ENCODE data around the gene FAM184A.
A peak's percentile ranks its signal among the peaks of the same experiment; 100 is the strongest.
"Not testable (repeated sequence)": the region's sequence is repeated elsewhere in the genome, so short reads cannot be mapped to it uniquely, and the experiment has no call there.

Gene FAM184A

DNA sequence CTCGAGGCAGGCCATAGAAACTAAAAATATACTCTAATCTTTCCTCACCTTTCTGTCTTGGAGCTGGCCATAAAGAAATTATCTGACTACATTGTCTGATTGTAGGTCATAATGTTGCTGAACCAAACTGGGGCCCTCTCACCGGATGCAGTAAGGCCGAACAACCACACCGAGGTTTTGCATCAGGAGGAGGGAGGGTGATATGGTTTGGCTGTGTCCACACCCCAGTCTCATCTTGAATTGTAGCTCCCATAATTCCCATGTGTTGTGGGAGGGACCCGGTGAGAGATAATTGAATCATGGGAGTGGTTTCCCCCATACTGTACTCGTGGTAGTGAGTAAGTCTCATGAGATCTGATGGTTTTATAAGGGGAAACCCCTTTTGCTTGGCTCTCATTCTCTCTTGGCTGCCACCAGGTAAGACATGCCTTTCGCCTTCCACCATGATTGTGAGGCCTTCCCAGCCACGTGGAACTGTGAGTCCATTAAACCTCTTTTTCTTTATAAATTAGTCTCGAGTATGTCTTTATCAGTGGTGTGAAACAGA is 19.4 kb upstream of the FAM184A start:
- not testable (repeated sequence) for H3K27me3 ChIP-seq (ENCODE audit: control insufficient read depth in 1 of 2, insufficient read depth in 2 of 2, low read length in 2 of 2); H3K9me3 ChIP-seq (ENCODE audit: control insufficient read depth in 2 of 2, low read length in 2 of 2); H3K4me1 ChIP-seq (ENCODE audit: control insufficient read depth, insufficient read depth, low read length); H3K36me3 ChIP-seq (ENCODE audit: control insufficient read depth in 2 of 2, insufficient read depth in 2 of 2, low read length in 2 of 2); H3K4me3 ChIP-seq (ENCODE audit: low read length in 2 of 2); H3K9ac ChIP-seq (ENCODE audit: low read length in 2 of 2); H3K27ac ChIP-seq (ENCODE audit: low read length)

DNA sequence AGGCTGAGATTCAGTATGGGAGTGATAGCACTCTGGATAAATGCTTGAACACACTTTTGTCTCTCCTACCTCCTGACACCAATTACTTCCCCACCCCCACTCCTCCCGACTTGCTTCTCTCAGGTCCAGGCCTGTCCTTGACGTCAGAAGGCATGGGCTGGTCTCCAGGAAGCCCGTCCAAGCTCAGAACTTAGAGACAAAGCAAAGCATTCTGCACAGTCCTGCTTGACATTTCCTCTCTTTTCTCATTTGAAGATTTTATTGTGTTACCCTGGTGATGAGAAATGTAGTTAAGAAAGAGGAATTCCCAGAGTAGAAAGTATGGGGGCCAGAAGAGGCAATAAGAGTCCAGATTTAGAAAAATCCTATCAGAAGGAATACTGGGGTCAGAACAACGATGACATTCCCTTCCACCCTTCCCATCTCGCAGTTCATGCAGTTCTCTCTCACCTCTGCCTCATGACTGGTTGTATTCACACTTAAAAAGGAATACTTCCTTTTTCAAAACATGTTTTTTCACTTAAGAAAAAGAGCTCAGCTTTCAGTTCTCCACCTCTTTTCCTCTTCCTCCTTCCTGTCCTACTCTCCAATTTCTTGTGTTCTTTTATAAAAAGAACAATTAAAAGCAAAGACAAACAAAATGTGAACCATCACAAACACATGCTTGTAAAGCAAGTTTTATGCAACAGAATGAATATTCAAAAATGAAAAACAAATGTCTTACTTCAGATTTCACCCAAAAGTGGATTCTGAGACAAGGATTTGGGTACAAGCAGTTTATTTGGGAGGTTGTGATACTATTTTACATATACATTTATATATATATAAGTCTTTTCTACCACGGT is 18.5 kb upstream of the FAM184A start:
- H3K4me1 ChIP-seq (ENCODE audit: control insufficient read depth, insufficient read depth, low read length), result no peaks in the 10 kb centered on the region
- H3K4me3 ChIP-seq (ENCODE audit: low read length in 2 of 2), result peak overlapping the region in 1 of 2 donors; percentile 35
- H3K27me3 ChIP-seq (ENCODE audit: control insufficient read depth in 1 of 2, insufficient read depth in 2 of 2, low read length in 2 of 2), result no peaks in the 10 kb centered on the region
- H3K27ac ChIP-seq (ENCODE audit: low read length), result peak overlapping the region; percentile 55
- H3K9me3 ChIP-seq (ENCODE audit: control insufficient read depth in 2 of 2, low read length in 2 of 2), result no peaks in the 10 kb centered on the region
- no peaks in the 10 kb centered on the region for H3K36me3 ChIP-seq (ENCODE audit: control insufficient read depth in 2 of 2, insufficient read depth in 2 of 2, low read length in 2 of 2)
- no peak overlapping the region for H3K9ac ChIP-seq (ENCODE audit: low read length in 2 of 2)

DNA sequence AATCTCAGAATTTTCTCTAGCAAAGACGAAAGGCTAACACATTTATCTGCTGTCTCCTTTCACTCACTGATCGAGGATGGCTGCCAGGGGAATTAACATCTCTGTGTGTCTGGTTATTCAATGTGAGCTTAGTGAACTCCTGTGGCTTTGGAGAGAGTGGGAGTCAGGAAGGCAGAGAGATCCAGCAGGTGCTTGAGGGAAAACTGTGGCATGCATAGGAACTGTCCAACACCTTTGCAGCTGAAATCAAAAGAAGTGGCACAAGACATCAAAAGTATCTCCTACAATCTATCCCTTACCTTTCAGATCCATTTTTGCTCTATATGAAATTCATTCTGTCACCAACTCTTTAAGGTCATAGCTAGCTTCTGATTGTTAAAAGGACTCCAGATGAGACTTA is 11.8 kb upstream of the FAM184A start:
- H3K9me3 ChIP-seq (ENCODE audit: control insufficient read depth in 2 of 2, low read length in 2 of 2), result no peaks in the 10 kb centered on the region
- H3K27me3 ChIP-seq (ENCODE audit: control insufficient read depth in 1 of 2, insufficient read depth in 2 of 2, low read length in 2 of 2), result no peaks in the 10 kb centered on the region
- H3K4me1 ChIP-seq (ENCODE audit: control insufficient read depth, insufficient read depth, low read length), result no peaks in the 10 kb centered on the region
- no peak overlapping the region for H3K27ac ChIP-seq (ENCODE audit: low read length)
- H3K9ac ChIP-seq (ENCODE audit: low read length in 2 of 2), result no peak overlapping the region
- H3K4me3 ChIP-seq (ENCODE audit: low read length in 2 of 2), result no peak overlapping the region
- H3K36me3 ChIP-seq (ENCODE audit: control insufficient read depth in 2 of 2, insufficient read depth in 2 of 2, low read length in 2 of 2), result no peaks in the 10 kb centered on the region

DNA sequence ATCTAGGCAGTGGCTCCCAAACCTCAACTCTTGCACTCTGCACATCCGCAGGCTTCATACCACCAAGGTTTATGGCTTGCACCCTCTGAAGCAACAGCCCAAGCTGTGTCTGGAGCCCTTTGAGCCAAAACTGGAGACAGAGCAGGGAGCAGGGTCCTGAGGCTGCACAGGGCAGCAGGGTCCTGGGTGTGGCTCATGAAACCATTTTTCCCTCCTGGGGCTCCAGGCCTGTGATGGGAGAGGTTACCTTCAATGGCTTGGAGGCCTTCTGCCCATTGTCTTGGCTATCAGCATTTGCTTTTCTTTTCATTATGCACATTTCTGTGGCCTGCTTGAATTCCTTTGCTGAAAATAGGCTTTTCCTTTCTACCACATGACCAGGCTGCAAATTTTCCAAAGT is 6.3 kb upstream of the FAM184A start:
- no peak overlapping the region for H3K4me3 ChIP-seq (ENCODE audit: low read length in 2 of 2)
- no peaks in the 10 kb centered on the region for H3K36me3 ChIP-seq (ENCODE audit: control insufficient read depth in 2 of 2, insufficient read depth in 2 of 2, low read length in 2 of 2)
- H3K27ac ChIP-seq (ENCODE audit: low read length), result no peak overlapping the region
- H3K9ac ChIP-seq (ENCODE audit: low read length in 2 of 2), result no peak overlapping the region
- no peaks in the 10 kb centered on the region for H3K9me3 ChIP-seq (ENCODE audit: control insufficient read depth in 2 of 2, low read length in 2 of 2)
- H3K4me1 ChIP-seq (ENCODE audit: control insufficient read depth, insufficient read depth, low read length), result no peaks in the 10 kb centered on the region
- no peaks in the 10 kb centered on the region for H3K27me3 ChIP-seq (ENCODE audit: control insufficient read depth in 1 of 2, insufficient read depth in 2 of 2, low read length in 2 of 2)

DNA sequence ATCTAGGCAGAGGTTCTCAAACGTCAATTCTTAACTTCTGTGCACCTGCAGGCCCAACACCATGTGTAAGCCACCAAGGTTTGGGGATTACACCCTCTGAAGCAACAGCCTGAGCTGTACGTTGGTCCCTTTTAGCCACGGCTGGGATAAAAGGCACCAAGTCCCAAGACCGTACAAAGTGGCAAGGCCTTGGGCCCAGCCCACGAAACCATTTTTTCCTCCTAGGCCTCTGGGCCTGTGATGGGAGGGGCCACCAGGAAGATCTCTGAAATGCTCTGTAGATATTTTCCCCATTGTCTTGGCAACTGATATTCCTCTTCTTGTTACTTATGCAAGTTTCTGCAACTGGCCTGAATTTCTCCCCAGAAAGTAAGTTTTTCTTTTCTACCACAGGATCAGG is 4.5 kb upstream of the FAM184A start:
- Histone ChIP-seq H3K27me3 (ENCODE audit: control insufficient read depth in 1 of 2, insufficient read depth in 2 of 2, low read length in 2 of 2) (no peaks in the 10 kb centered on the region), H3K4me3 (ENCODE audit: low read length in 2 of 2) (no peak overlapping the region), H3K4me1 (ENCODE audit: control insufficient read depth, insufficient read depth, low read length) (peaks cover 1% of the 10 kb centered on the region), H3K9ac (ENCODE audit: low read length in 2 of 2) (no peak overlapping the region), H3K9me3 (ENCODE audit: control insufficient read depth in 2 of 2, low read length in 2 of 2) (no peaks in the 10 kb centered on the region), H3K36me3 (ENCODE audit: control insufficient read depth in 2 of 2, insufficient read depth in 2 of 2, low read length in 2 of 2) (no peaks in the 10 kb centered on the region), H3K27ac (ENCODE audit: low read length) (no peak overlapping the region)

DNA sequence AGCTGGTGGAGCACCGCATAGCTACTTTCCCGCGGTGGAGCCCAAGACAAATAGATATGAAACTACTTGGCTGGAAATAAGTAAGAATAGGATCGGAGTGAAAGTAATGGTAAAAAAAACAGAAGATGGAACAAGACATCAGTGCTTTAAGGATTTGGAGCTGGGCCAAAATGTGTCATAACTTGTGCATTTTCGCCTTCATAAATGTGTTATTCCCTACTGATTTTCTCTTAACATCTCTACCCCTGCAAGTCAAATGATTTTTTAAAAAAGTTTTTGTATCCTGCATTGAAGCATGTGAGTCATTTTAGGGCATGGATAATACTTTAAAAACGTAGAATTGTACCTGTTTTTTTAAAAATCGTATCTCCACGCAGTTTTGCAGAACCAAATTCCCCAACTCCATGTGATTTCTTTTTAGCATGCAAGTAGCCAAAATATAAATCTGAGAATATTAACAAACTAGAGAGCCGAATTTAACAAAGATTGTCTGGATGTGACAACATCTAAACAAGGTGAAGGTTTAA is 882 bp upstream of the FAM184A start:
- Histone ChIP-seq H3K27ac (ENCODE audit: low read length) (peak overlapping the region; percentile 73), H3K9ac (ENCODE audit: low read length in 2 of 2) (peak overlapping the region; percentile 74 to 88), H3K9me3 (ENCODE audit: control insufficient read depth in 2 of 2, low read length in 2 of 2) (no peaks in the 10 kb centered on the region), H3K4me3 (ENCODE audit: low read length in 2 of 2) (peak overlapping the region; percentile 91 to 97), H3K36me3 (ENCODE audit: control insufficient read depth in 2 of 2, insufficient read depth in 2 of 2, low read length in 2 of 2) (no peaks in the 10 kb centered on the region), H3K27me3 (ENCODE audit: control insufficient read depth in 1 of 2, insufficient read depth in 2 of 2, low read length in 2 of 2) (no peaks in the 10 kb centered on the region), H3K4me1 (ENCODE audit: control insufficient read depth, insufficient read depth, low read length) (peaks cover 2% of the 10 kb centered on the region)

DNA sequence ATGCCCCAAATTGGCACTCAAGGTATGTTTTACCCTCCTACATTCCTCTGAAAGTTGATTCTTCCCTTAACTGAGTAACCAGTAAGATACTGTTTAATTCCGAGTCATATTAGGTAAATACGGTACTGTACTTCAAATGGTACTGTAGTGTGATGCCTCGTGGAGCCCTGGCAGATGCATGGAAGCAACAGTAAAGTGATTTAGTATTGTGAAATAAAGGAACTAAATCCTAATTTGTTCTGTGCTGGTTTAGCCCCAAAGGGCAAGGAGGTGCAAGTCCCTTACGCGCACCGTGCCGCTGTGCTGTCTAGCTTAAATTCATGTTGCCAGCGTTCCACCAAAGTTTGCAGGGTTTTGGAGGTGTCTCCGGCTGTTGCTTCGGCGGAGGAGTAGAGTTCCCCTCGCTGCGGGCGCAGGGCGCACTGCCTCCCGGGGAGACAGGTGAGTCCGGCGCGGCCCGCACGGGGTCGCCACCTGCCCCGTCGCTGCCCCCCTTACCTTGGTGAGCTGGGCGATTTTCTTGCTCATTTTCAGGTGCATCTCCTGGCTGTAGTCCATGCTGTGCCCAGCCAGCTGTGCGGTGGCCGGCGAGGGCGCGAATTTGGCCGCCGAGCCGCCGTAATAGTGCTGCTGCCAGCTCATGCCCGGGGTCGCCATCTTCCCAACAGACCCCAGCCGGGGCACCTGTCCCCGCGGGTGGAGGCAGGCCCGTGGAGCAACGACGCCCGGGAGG is 655 bp downstream of the FAM184A start:
- no peaks in the 10 kb centered on the region for H3K9me3 ChIP-seq (ENCODE audit: control insufficient read depth in 2 of 2, low read length in 2 of 2)
- H3K27ac ChIP-seq (ENCODE audit: low read length), result peak overlapping the region; percentile 73
- H3K4me1 ChIP-seq (ENCODE audit: control insufficient read depth, insufficient read depth, low read length), result peaks cover 6% of the 10 kb centered on the region
- peak overlapping the region; percentile 82 to 91 for H3K4me3 ChIP-seq (ENCODE audit: low read length in 2 of 2)
- no peaks in the 10 kb centered on the region for H3K36me3 ChIP-seq (ENCODE audit: control insufficient read depth in 2 of 2, insufficient read depth in 2 of 2, low read length in 2 of 2)
- no peaks in the 10 kb centered on the region for H3K27me3 ChIP-seq (ENCODE audit: control insufficient read depth in 1 of 2, insufficient read depth in 2 of 2, low read length in 2 of 2)
- H3K9ac ChIP-seq (ENCODE audit: low read length in 2 of 2), result peak overlapping the region; percentile 50 to 58

DNA sequence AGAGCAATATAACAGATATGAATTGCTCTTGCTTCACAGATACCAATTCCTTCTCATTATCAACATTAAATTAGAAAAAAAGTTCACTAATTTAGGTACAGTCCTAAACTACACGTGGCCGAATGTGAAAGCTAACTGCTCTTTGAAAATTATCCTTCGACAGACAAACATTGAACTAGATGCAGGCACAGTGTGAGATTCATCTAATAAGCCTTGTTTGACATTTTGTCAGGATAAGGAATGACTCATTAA is 1.1 kb downstream of the FAM184A start:
- Histone ChIP-seq H3K4me1 (ENCODE audit: control insufficient read depth, insufficient read depth, low read length) (peaks cover 6% of the 10 kb centered on the region), H3K27ac (ENCODE audit: low read length) (peak overlapping the region; percentile 73), H3K9ac (ENCODE audit: low read length in 2 of 2) (peak overlapping the region in 1 of 2 donors; percentile 50)

DNA sequence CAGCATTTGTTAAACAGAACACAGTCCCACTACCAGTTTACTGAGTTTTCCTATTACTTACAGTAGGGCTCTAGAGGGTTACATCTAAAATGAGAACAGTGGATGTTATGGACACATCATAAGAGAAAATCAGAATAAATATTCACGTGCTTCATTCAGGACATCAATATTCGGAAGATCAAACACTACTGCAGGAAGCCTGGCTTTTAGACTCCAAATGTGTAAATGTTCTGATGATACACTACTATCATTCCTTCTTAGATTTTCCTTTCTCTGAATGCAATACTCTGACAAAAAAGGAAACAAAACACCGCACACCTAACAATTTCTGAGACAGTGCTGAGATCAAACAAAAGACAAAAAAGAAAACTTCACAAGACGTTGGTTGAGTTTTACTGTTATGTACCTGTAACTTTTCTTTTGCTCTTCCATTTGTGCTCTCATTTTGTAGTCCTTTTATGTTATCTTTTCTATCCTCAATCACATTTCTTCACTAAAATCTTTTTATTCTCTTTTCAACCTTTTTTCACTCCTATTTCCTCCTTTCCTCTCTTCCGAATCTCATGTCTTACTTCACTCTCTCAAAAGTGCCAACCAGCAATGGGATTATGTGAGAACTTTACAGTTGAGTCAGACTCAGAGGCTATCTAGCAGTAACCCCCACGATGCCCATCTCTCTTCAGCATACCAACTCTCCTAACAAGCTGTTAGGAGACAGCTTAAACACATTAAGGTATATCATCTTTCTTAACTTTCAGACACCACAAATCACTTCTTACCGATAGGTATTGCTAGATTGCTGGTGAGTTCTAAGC is 1.7 kb downstream of the FAM184A start:
- H3K27ac ChIP-seq (ENCODE audit: low read length), result peak overlapping the region; percentile 2
- H3K9me3 ChIP-seq (ENCODE audit: control insufficient read depth in 2 of 2, low read length in 2 of 2), result no peaks in the 10 kb centered on the region
- H3K27me3 ChIP-seq (ENCODE audit: control insufficient read depth in 1 of 2, insufficient read depth in 2 of 2, low read length in 2 of 2), result no peaks in the 10 kb centered on the region
- no peaks in the 10 kb centered on the region for H3K36me3 ChIP-seq (ENCODE audit: control insufficient read depth in 2 of 2, insufficient read depth in 2 of 2, low read length in 2 of 2)
- peak overlapping the region in 1 of 2 donors; percentile 32 for H3K9ac ChIP-seq (ENCODE audit: low read length in 2 of 2)
- H3K4me3 ChIP-seq (ENCODE audit: low read length in 2 of 2), result peak overlapping the region; percentile 82 to 91
- peaks cover 6% of the 10 kb centered on the region for H3K4me1 ChIP-seq (ENCODE audit: control insufficient read depth, insufficient read depth, low read length)

More for the DNA sequence above, 1.1 kb downstream of the FAM184A start:
- Histone ChIP-seq H3K4me3 (ENCODE audit: low read length in 2 of 2) (peak overlapping the region; percentile 82 to 91), H3K36me3 (ENCODE audit: control insufficient read depth in 2 of 2, insufficient read depth in 2 of 2, low read length in 2 of 2) (no peaks in the 10 kb centered on the region), H3K9me3 (ENCODE audit: control insufficient read depth in 2 of 2, low read length in 2 of 2) (no peaks in the 10 kb centered on the region), H3K27me3 (ENCODE audit: control insufficient read depth in 1 of 2, insufficient read depth in 2 of 2, low read length in 2 of 2) (no peaks in the 10 kb centered on the region)

DNA sequence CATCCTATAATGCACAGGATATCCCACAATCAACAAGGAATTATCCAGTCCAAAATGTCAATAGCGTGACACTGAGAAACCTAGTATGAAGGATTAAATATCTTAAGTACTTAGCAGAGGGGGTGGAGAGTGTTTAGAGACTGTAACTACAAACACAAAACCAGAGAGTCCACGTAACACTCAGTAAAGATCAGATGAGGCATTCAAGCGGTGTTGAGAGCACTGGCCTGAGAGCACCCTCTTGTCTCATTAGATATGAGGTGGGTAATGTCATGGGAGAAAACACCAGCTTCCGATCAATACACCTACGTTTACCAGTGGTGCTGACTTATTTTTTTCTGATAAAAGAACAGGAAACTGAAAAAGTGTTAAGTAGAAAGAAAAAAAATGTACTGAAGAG is 2.3 kb downstream of the FAM184A start:
- H3K27ac ChIP-seq (ENCODE audit: low read length), result peak overlapping the region; percentile 2
- H3K36me3 ChIP-seq (ENCODE audit: control insufficient read depth in 2 of 2, insufficient read depth in 2 of 2, low read length in 2 of 2), result no peaks in the 10 kb centered on the region
- H3K27me3 ChIP-seq (ENCODE audit: control insufficient read depth in 1 of 2, insufficient read depth in 2 of 2, low read length in 2 of 2), result no peaks in the 10 kb centered on the region
- no peak overlapping the region for H3K4me3 ChIP-seq (ENCODE audit: low read length in 2 of 2)
- H3K9ac ChIP-seq (ENCODE audit: low read length in 2 of 2), result no peak overlapping the region
- H3K9me3 ChIP-seq (ENCODE audit: control insufficient read depth in 2 of 2, low read length in 2 of 2), result no peaks in the 10 kb centered on the region
- peaks cover 6% of the 10 kb centered on the region for H3K4me1 ChIP-seq (ENCODE audit: control insufficient read depth, insufficient read depth, low read length)
